Cardiac fibroblast (primary cell): Measurements from ENCODE around the gene DUS2.
"Not testable (repeated sequence)": the region's sequence is repeated elsewhere in the genome, so short reads cannot be mapped to it uniquely, and the experiment has no call there.

Source experiments
- DNase-seq, 2 donors: peaks; one replicate each; pipeline versions ENCODE4 v3.0.0 to v3.0.0-alpha.2; 2010; ENCODE audit warnings: low read depth in 2 of 2
- H3K4me3 ChIP-seq, 2 donors: replicated peaks in 1 of 2; 1 replicate in 1 of 2; 2 replicates in 1 of 2; pipeline ENCODE4 v1.5.1; 2011; ENCODE audit warnings: low read depth in 2 of 2, low read length in 2 of 2, mild to moderate bottlenecking in 2 of 2, moderate library complexity in 1 of 2
- TF ChIP-seq, protein P1 (sequence below): IDR thresholded peaks from one replicate; pipeline ENCODE4 v1.5.1; 2011; ENCODE audit warnings: low read depth, mild to moderate bottlenecking, low read length, inconsistent platforms

The DUS2 gene

DNA sequence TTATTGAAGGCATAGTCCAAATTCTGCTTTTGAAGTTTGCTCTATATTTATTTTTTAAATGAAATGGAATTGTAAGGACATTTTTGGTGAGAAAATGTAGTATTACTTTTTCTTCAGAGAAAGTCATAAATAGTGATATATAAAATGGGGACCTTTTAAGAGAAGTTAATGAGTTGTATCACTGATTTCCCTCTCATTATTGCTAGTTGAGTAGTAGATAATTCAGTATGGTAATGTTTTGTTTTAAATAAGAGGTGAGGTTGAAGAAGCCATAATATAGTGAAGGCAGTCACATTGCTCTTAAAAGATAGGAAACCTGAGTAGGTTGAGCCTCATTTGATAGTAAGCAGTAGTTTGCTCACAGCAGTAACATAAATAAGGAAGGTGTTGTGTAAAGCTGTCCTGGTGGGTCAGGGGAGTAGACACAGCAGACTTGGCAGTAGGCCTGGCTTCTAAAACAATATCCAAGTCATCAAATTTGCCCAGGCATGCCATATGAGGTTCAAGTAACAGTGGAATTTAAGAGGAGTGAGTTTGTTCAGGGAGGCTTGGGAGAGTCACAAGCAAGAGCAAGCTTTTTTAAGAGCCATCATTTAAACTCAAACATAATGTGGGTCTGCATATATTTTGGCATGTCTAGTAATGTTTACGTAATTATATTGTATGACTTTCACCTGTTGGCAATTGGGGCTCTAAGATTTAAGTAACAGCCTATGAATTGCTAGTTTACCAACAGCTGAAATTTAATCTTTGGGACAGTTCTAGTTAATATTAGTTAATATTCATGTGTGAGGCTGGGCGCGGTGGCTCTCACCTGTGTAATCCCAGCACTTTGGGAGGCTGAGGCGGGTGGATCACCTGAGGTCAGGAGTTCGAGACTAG is 68.5 kb downstream of the DUS2 start:
- TF ChIP-seq, protein P1, sequence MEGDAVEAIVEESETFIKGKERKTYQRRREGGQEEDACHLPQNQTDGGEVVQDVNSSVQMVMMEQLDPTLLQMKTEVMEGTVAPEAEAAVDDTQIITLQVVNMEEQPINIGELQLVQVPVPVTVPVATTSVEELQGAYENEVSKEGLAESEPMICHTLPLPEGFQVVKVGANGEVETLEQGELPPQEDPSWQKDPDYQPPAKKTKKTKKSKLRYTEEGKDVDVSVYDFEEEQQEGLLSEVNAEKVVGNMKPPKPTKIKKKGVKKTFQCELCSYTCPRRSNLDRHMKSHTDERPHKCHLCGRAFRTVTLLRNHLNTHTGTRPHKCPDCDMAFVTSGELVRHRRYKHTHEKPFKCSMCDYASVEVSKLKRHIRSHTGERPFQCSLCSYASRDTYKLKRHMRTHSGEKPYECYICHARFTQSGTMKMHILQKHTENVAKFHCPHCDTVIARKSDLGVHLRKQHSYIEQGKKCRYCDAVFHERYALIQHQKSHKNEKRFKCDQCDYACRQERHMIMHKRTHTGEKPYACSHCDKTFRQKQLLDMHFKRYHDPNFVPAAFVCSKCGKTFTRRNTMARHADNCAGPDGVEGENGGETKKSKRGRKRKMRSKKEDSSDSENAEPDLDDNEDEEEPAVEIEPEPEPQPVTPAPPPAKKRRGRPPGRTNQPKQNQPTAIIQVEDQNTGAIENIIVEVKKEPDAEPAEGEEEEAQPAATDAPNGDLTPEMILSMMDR: no peak
- DNase-seq: peak; percentile 67 to 78
- H3K4me3 ChIP-seq: no peak overlapping the region

DNA sequence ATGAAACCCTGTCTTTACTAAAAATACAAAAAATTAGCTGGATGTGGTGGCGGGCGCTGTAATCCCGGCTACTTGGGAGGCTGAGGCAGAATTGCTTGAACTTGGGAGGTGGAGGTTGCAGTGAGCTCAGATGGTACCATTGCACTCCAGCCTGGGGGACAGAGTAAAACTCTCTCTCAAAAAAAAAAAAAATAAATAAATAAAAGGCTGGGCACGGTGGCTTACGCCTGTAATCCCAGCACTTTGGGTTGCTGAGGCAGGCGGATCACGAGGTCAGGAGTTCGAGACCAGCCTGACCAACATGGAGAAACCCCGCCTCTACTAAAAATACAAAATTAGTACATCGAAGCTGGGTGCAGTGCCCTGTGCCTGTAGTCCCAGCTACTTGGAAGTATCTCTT is 69.2 kb downstream of the DUS2 start:
- H3K4me3 ChIP-seq, DNase-seq: not testable (repeated sequence)

DNA sequence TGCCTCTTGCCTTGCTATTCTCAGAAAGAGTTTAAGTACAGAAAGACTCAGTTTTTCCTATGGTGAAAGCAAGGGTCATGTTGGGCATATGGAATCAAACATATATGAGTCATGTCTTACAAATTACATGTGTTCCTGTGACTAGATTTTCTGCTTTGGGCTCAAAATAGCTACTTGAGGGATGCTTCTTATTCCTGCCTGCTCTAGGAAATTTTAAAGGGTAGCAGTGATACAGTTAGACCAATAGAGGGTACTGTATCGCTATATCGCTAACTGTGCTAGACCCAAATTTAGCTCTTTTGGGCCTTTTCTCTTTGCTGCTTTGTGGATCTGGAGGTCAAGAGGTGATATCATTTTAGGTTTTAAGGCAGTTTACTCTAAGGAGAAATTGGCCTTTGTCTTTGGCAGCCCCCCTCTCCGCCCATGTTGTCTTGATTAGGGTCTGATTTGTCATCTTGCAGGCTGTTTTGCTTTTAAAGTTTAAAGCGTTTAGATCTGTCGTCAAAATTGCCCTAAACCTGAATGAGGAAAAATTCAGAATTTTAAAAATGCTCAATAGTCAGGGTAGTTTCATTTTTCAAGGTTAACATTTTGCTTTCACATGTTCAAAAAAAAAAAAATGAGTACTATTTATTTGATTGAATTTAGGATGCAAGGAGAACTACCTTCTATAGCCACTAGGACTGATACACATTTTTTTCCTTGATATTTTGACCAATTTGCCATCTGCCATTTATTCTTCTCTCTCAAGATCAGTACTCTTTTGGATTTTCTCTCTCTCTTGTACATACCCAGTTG is 70.9 kb downstream of the DUS2 start:
- DNase-seq: peak; percentile 52 to 71
- TF ChIP-seq, protein P1: peak; percentile 60
- H3K4me3 ChIP-seq: no peak overlapping the region

DNA sequence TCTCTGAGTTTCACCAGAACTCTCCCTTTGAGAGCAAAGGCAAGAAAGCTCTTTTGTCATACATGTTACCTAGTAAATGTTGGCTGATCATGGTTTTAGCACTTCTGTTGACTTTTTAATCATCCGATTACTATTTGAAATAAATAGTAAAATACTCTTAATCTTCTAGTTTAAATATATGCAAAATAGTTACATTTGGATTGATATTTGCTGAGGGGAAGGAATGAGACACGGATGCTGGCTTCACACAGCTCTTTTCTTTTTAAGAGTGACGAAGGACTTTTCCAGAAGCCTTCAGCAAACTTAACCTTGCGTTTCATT is 71.5 kb downstream of the DUS2 start:
- H3K4me3 ChIP-seq: no peak overlapping the region
- no peak for DNase-seq
- TF ChIP-seq, protein P1: no peak

DNA sequence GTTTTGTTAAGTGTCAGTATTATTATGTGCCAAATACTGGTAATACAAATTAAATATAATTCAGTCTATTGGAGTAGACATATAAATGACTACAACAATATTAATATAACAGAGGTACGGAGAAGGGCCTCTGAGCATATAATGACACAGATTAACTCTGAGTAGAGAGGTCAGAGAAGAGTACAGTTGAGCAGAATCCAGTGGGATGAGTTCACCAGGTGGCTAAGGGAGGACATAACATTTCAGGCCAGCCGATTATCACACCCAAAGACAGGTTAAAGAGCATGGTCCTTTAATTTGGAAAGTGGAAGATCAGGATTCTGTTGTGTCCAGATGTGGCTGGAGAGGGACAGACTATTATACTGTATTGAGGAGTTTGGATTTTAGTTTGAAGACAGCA is 73.4 kb downstream of the DUS2 start:
- H3K4me3 ChIP-seq: no peak overlapping the region
- DNase-seq: no peak
- TF ChIP-seq, protein P1: no peak

DNA sequence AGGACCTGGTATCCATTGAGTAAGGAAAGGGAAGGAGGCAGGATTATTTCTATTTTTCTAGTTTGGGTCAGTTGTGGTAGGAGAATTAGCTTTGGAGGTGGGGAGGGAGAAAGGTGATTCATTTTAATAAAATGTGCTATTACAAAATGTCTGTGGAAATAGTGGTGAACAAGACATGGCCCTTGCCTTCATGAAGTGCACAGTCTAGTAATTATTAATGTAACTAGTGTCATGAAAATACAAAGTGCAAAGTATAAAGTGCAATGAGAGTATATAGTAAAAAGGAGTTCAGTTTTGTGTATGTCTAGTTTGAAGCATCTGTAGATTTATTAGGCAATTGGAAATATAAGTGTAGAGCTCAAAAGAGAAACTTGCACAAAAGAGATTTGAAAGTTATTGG is 74.0 kb downstream of the DUS2 start:
- TF ChIP-seq, protein P1: no peak

DNA sequence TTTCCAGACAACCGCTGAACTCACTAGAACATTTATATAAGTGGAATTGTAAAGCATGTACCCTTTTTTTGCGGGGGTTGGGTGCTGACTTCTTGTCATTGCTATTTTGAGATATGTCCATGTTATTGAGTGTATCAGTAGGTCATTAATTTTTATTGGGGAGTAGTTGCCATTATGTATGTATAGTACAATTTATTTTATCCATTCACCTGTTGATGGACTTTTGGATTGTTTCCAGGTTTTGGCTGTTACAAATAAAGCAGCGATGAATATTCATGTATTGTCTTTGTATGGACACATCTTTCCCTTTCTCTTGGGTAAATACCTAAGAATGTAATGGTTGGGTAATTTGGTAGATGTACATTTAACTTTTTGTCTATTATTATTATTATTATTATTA is 74.8 kb downstream of the DUS2 start:
- no peak overlapping the region for H3K4me3 ChIP-seq
- TF ChIP-seq, protein P1: no peak
- no peak for DNase-seq

More for the DNA sequence above, 74.0 kb downstream of the DUS2 start:
- no peak for DNase-seq
- H3K4me3 ChIP-seq: no peak overlapping the region
